HepG2 (cell line): ENCODE measurements around the gene LGALS1. TPM values are rescaled to one million over a fixed set of nuclear protein-coding genes. Genes with fewer than 3 reads are reported as not detected.

ENCODE experiments used
- ATAC-seq: fragments of 200-7000 bp; cut with Tn5 transposase; 3 replicates; pipeline ENCODE4 v1.9.1; 2020; ENCODE audit warnings: mild to moderate bottlenecking, moderate library complexity
- BruUV-seq: library from RNA; stranded (reverse); fragments of 400-500 nt; replicated peaks from 2 replicates; lab custom pipeline; 2021; lab: Mats Ljungman, UMichigan
- CTCF ChIA-PET: fragments of 300-600 bp; formaldehyde crosslinking; extraction: SDS; loops from one replicate; lab custom pipeline; 2021; ENCODE audit warnings: low total read pairs, inconsistent platforms, low intra/inter-chr PET ratio; lab: Yijun Ruan, JAX
- POLR2A ChIA-PET: fragments of 350-600 bp; sonication (Branson Sonifier 250); formaldehyde crosslinking; loops from one replicate; lab custom pipeline; 2020; ENCODE audit warnings: antibody characterized with exemption, inconsistent platforms; lab: Yijun Ruan, JAX
- DNase-seq: peaks from one replicate; pipeline ENCODE4 v3.0.0-alpha.2; 2015; ENCODE audit warnings: low spot score
- FAIRE-seq: peaks from 3 replicates; lab custom pipeline; 2011; peaks lifted over from hg19 to GRCh38; lab: Jason Lieb, UNC
- H2AFZ ChIP-seq: one replicate; pipeline ENCODE4 v1.6.1; 2011; ENCODE audit warnings: low read length, inconsistent platforms
- H3K27ac ChIP-seq: fragments of 300-600 bp; 3 replicates; pipeline ENCODE4 v1.8.0; 2011; ENCODE audit warnings: mixed run types, mild to moderate bottlenecking, mixed read lengths, low read length, inconsistent platforms; ENCODE audit not compliant: insufficient read depth; ENCODE audit errors: extremely low read length
- H3K27me3 ChIP-seq, 2 experiments: fragments of 200-600 bp in 1 of 2; 2 replicates in 1 of 2; 3 replicates in 1 of 2; pipeline versions ENCODE4 v1.6.0 to v1.8.0; 2011; ENCODE audit warnings: low read length in 2 of 2, mild to moderate bottlenecking in 2 of 2, moderate library complexity in 2 of 2, inconsistent platforms in 1 of 2; ENCODE audit not compliant: insufficient read depth in 2 of 2, control insufficient read depth in 1 of 2
- H3K36me3 ChIP-seq, 2 experiments: fragments of 200-600 bp in 1 of 2; replicated peaks in 1 of 2; 2 replicates in 1 of 2; 3 replicates in 1 of 2; pipeline versions ENCODE4 v1.5.1 to v1.8.0; 2011; ENCODE audit warnings: low read length in 2 of 2, inconsistent platforms in 1 of 2; ENCODE audit not compliant: insufficient read depth in 2 of 2, control insufficient read depth in 1 of 2
- H3K4me1 ChIP-seq: 2 replicates; pipeline ENCODE4 v1.5.1; 2012; ENCODE audit warnings: low read length, inconsistent platforms; ENCODE audit not compliant: insufficient read depth
- H3K4me2 ChIP-seq: 2 replicates; pipeline ENCODE4 v1.6.0; 2011; ENCODE audit warnings: low read depth, low read length, inconsistent platforms
- H3K4me3 ChIP-seq, 3 experiments: fragments of 200-600 bp in 1 of 3; sonication (generic), shearing (Covaris generic) in 1 of 3; replicated peaks in 1 of 3; 2 replicates each; pipeline ENCODE4 v1.5.1; 2011 to 2016; ENCODE audit warnings: low read length in 3 of 3, inconsistent platforms in 2 of 3, low read depth in 2 of 3, mild to moderate bottlenecking in 2 of 3, control low read depth in 1 of 3, mixed read lengths in 1 of 3; ENCODE audit not compliant: insufficient read depth in 1 of 3
- H3K79me2 ChIP-seq: one replicate; pipeline ENCODE4 v1.6.1; 2011; ENCODE audit warnings: low read length, inconsistent platforms; ENCODE audit not compliant: insufficient read depth
- H3K9ac ChIP-seq: 2 replicates; pipeline ENCODE4 v1.6.0; 2011; ENCODE audit warnings: mild to moderate bottlenecking, low read depth, low read length, inconsistent platforms; ENCODE audit not compliant: insufficient read depth
- H3K9me3 ChIP-seq: 2 replicates; pipeline ENCODE4 v1.5.1; 2012; ENCODE audit warnings: mild to moderate bottlenecking, low read length
- H4K20me1 ChIP-seq: 2 replicates; pipeline ENCODE4 v1.6.0; 2011; ENCODE audit warnings: inconsistent platforms, mild to moderate bottlenecking, low read length, moderate library complexity; ENCODE audit not compliant: insufficient read depth
- AKAP8 ChIP-seq: sonication (generic); formaldehyde crosslinking; IDR thresholded peaks from 2 replicates; pipeline ENCODE4 v1.5.1; 2020; ENCODE audit warnings: mild to moderate bottlenecking, missing genetic modification reagents
- ATF7-NPFF ChIP-seq: sonication (generic); formaldehyde crosslinking; IDR thresholded peaks from 2 replicates; pipeline ENCODE4 v1.8.1; 2023; ENCODE audit warnings: mild to moderate bottlenecking, low read depth, missing genetic modification reagents, moderate library complexity
- CENPT ChIP-seq: sonication (generic); formaldehyde crosslinking; IDR thresholded peaks from 2 replicates; pipeline ENCODE4 v1.8.0; 2022; ENCODE audit warnings: low read depth, mild to moderate bottlenecking, moderate library complexity, missing genetic modification reagents
- E2F5 ChIP-seq: sonication (generic); formaldehyde crosslinking; conservative IDR thresholded peaks from 2 replicates; pipeline ENCODE4 v1.4.0; 2020; ENCODE audit warnings: missing genetic modification reagents
- FOXK1 ChIP-seq: sonication (generic); formaldehyde crosslinking; IDR thresholded peaks from 2 replicates; pipeline ENCODE4 v1.4.0; 2020; ENCODE audit warnings: low read depth, missing genetic modification reagents, borderline replicate concordance
- HDAC1 ChIP-seq: sonication (generic); formaldehyde crosslinking; IDR thresholded peaks from 2 replicates; pipeline ENCODE4 v1.5.1; 2020; ENCODE audit warnings: mild to moderate bottlenecking, missing genetic modification reagents
- HOXA5 ChIP-seq: sonication (generic); formaldehyde crosslinking; IDR thresholded peaks from 2 replicates; pipeline ENCODE4 v1.4.0; 2020; ENCODE audit warnings: missing genetic modification reagents
- NCOR1 ChIP-seq: fragments of 200-600 bp; sonication (generic); IDR thresholded peaks from 2 replicates; pipeline ENCODE4 v1.7.0; 2017; ENCODE audit warnings: antibody characterized with exemption, low read length, borderline replicate concordance
- NONO ChIP-seq, 2 experiments: fragments of 450-650 bp in 1 of 2; sonication (generic) in 1 of 2; formaldehyde crosslinking in 1 of 2; IDR thresholded peaks in 1 of 2; conservative IDR thresholded peaks in 1 of 2; 2 replicates each; pipeline versions ENCODE4 v1.6.1 to v1.8.0; 2017 to 2022; ENCODE audit warnings: mild to moderate bottlenecking in 1 of 2, missing genetic modification reagents in 1 of 2, moderate library complexity in 1 of 2
- RAD51 ChIP-seq: fragments of 450-650 bp; IDR thresholded peaks from 2 replicates; pipeline ENCODE4 v1.6.1; 2016; ENCODE audit warnings: borderline replicate concordance
- SAFB2 ChIP-seq: sonication (generic); formaldehyde crosslinking; IDR thresholded peaks from 2 replicates; pipeline ENCODE4 v1.5.1; 2020; ENCODE audit warnings: missing genetic modification reagents, low read depth, mild to moderate bottlenecking, borderline replicate concordance
- SNAPC2 ChIP-seq: sonication (generic); formaldehyde crosslinking; IDR thresholded peaks from 2 replicates; pipeline ENCODE4 v1.8.1; 2022; ENCODE audit warnings: mild to moderate bottlenecking, missing genetic modification reagents
- SNAPC5 ChIP-seq: sonication (generic); formaldehyde crosslinking; IDR thresholded peaks from 2 replicates; pipeline ENCODE4 v1.8.1; 2023; ENCODE audit warnings: mild to moderate bottlenecking, missing genetic modification reagents, borderline replicate concordance
- SRSF9 ChIP-seq: fragments of 200-400 bp; formaldehyde crosslinking; IDR thresholded peaks from 2 replicates; pipeline ENCODE4 v1.6.1; 2018; ENCODE audit warnings: borderline replicate concordance, mild to moderate bottlenecking, low read depth, low read length; ENCODE audit not compliant: insufficient read depth, poor library complexity, severe bottlenecking
- ZKSCAN5 ChIP-seq: sonication (generic); formaldehyde crosslinking; IDR thresholded peaks from 2 replicates; pipeline ENCODE4 v1.5.1; 2020; ENCODE audit warnings: mild to moderate bottlenecking, missing genetic modification reagents
- ZNF550 ChIP-seq: sonication (generic); formaldehyde crosslinking; IDR thresholded peaks from 2 replicates; pipeline ENCODE4 v1.4.0; 2020; ENCODE audit warnings: mild to moderate bottlenecking, missing genetic modification reagents, borderline replicate concordance
- ZSCAN5A ChIP-seq: sonication (generic); formaldehyde crosslinking; IDR thresholded peaks from 2 replicates; pipeline ENCODE4 v1.8.0; 2022; ENCODE audit warnings: mild to moderate bottlenecking, missing genetic modification reagents, borderline replicate concordance
- WGBS: methylation state at CpG from one replicate; pipeline ENCODE4 v1.1.6; 2017; ENCODE audit warnings: low lambda C conversion rate; 5-methylcytosine and 5-hydroxymethylcytosine counted together
- in situ Hi-C: cut with HindIII; loops from 2 replicates; pipeline ENCODE4 v1.10.0; 2017; ENCODE audit warnings: low pct_unique_long_range_greater_than_20kb; ENCODE audit not compliant: extremely low pct_ligation_motif_present
- intact Hi-C: fragments of 100-400 bp; cut with micrococcal nuclease; formaldehyde crosslinking; loops from one replicate; pipeline ENCODE4 v1.10.0; 2022; ENCODE audit not compliant: unreplicated experiment
- polyA plus RNA-seq, 8 experiments: library from polyadenylated mRNA; depleted of rRNA in 3 of 8; stranded (reverse) in 7 of 8; unstranded in 1 of 8; fragments of >200 nt; fragmentation: Illumina TruSeq in 4 of 8; extraction: Trizol in 4 of 8; gene quantifications; 2 replicates each; pipeline versions ENCODE4 v1.2.1 to v1.2.3, GENCODE V29; 2011 to 2016; ENCODE audit warnings: low read depth in 4 of 8, missing spikeins in 1 of 8, mixed read lengths in 1 of 8; ENCODE audit not compliant: insufficient read depth in 1 of 8
- total RNA-seq, 5 experiments: library from RNA; depleted of rRNA; stranded (reverse); fragments of >200 nt; fragmentation: Illumina TruSeq; extraction: Trizol; gene quantifications; 2 replicates each; pipeline ENCODE4 v1.2.3, GENCODE V29; 2016; ENCODE audit warnings: low read depth in 1 of 5

LGALS1 gene
- total and polyA plus RNA-seq, 2 of the 13 experiments (the other 11 are each of a cell fraction or from before 2014, with no cell fraction given), result 103 to 858 TPM

- TF ChIP-seq SNAPC5, result 0 out of 2 replicates have a peak, but pooled peaks have one; percentile 72
- no peak for TF ChIP-seq ZKSCAN5 (CRISPR knock-in tag)
- TF ChIP-seq SNAPC2 (CRISPR knock-in tag), result peak; percentile 84; the same call in 1 of the 2 replicates
- TF ChIP-seq NCOR1, result no peak
- TF ChIP-seq AKAP8 (CRISPR knock-in tag), result peak; percentile 63; the same call in 1 of the 2 replicates
- TF ChIP-seq NONO (IDR thresholded peaks at IDR 0.05), result no peak
- 0 out of 2 replicates have a peak, but pooled peaks have one; percentile 32 for TF ChIP-seq NONO (CRISPR knock-in tag; conservative IDR thresholded peaks at IDR 0.05)
- TF ChIP-seq, all 625 proteins: peak for 16
Measured at GRCh38 chr22:37657590-37658132, 17.8 kb upstream of the LGALS1 start (continued).

- Histone ChIP-seq H4K20me1 (peaks cover 35% of the 10 kb centered on the region), H3K9ac (peak within 1 kb of the TSS; percentile 92), H2AFZ (peak within 1 kb of the TSS; percentile 33), H3K27ac (peak within 1 kb of the TSS; percentile 93), H3K4me1 (peaks cover 51% of the 10 kb centered on the region), H3K27me3 (no peaks in the 10 kb centered on the region; a peak in 1 of 5 replicates), H3K79me2 (peaks cover 45% of the 10 kb centered on the region), H3K4me2 (peak within 1 kb of the TSS; percentile 98), H3K9me3 (no peaks in the 10 kb centered on the region), H3K36me3 (peaks cover 3 to 4% of the 10 kb centered on the region in 2 experiments; a peak in 3 of 5 replicates), H3K4me3 (peak within 1 kb of the TSS; percentile 75 to 97 (median 94))
- intact Hi-C loops, result loop anchor here (10.0 kb wide), 1 partner anchor 146 kb away; the partner anchor contains the start of gene GCAT
- under 1% methylated on average over 18 of the region's 101 CpGs for WGBS
- ChIA-PET POLR2A (interaction anchor here (0.7 to 11.2 kb wide), 35 partner anchors 9 to 189 kb away, joined by 3 to 242 read pairs (median 5); partner anchors contain the start of genes ANKRD54, GCAT, GGA1 and LGALS1), CTCF (no interaction called here)
- DNase-seq (peak; percentile 99), ATAC-seq (peak; percentile 94), FAIRE-seq (peak; percentile 96)
- in situ Hi-C loops, result no loop called here
- BruUV-seq, result no TSS peak
- peak; percentile 84; the same call in 1 of the 2 replicates for TF ChIP-seq E2F5 (CRISPR knock-in tag)
- no peak for TF ChIP-seq ZNF550 (CRISPR knock-in tag)
- TF ChIP-seq ZSCAN5A, result no peak
- TF ChIP-seq ATF7-NPFF, result no peak; the same call in 1 of the 2 replicates
- peak; percentile 41 for TF ChIP-seq HDAC1 (CRISPR knock-in tag)
- TF ChIP-seq CENPT (CRISPR knock-in tag), result no peak
- no peak for TF ChIP-seq SAFB2 (CRISPR knock-in tag)
- TF ChIP-seq HOXA5 (CRISPR knock-in tag), result no peak
- no peak for TF ChIP-seq SRSF9
- no peak for TF ChIP-seq RAD51
- 0 out of 2 replicates have a peak, but pooled peaks have one; percentile 13 for TF ChIP-seq FOXK1 (CRISPR knock-in tag)
Measured at GRCh38 chr22:37658133-37659065, 17.0 kb upstream of the LGALS1 start, which contains the start of gene PDXP. PDXP (plus strand) TSS chr22:37658723; CDS start chr22:37658783, 60 bp downstream.
